Sigmoid colon (tissue), 7 donors: ENCODE data around the gene KDM6A. TPM values are rescaled to one million over a fixed set of nuclear protein-coding genes. Genes with fewer than 3 reads are reported as not detected.

Experiments
- DNase-seq: peaks from one replicate; pipeline ENCODE4 v3.0.0-alpha.2; 2019
- H3K27ac ChIP-seq, 4 donors: fragments of 200-600 bp; sonication (generic); one replicate each; pipeline ENCODE4 v1.5.1; 2016 to 2019; ENCODE audit warnings: mild to moderate bottlenecking in 1 of 4
- H3K27me3 ChIP-seq, 3 donors: fragments of 200-600 bp; sonication (generic); one replicate each; pipeline ENCODE4 v1.5.1; 2019; ENCODE audit warnings: mild to moderate bottlenecking in 1 of 3
- H3K36me3 ChIP-seq, 4 donors: fragments of 200-600 bp; sonication (generic); one replicate each; pipeline ENCODE4 v1.5.1; 2016 to 2019
- H3K4me1 ChIP-seq, 4 donors: fragments of 200-600 bp; sonication (generic); one replicate each; pipeline ENCODE4 v1.5.1; 2017 to 2019
- H3K4me3 ChIP-seq, 4 donors: fragments of 200-600 bp; sonication (generic); one replicate each; pipeline ENCODE4 v1.5.1; 2017 to 2019; ENCODE audit warnings: mild to moderate bottlenecking in 2 of 4, moderate library complexity in 1 of 4
- H3K9me3 ChIP-seq, 4 donors: fragments of 200-600 bp in 3 of 4; sonication (generic) in 3 of 4; one replicate each; pipeline versions ENCODE4 v1.5.1 to v1.6.1; 2013 to 2019
- EP300 ChIP-seq, 4 donors: sonication (generic); formaldehyde crosslinking; IDR thresholded peaks; one replicate each; pipeline ENCODE4 v1.6.1; 2017; ENCODE audit warnings: antibody characterized with exemption in 4 of 4
- POLR2A ChIP-seq, 2 donors: fragments of 450-650 bp; IDR thresholded peaks; one replicate each; pipeline ENCODE4 v1.6.1; 2016; ENCODE audit warnings: antibody characterized with exemption in 2 of 2, mild to moderate bottlenecking in 2 of 2, moderate library complexity in 2 of 2
- POLR2AphosphoS5 ChIP-seq, 4 donors: sonication (generic); formaldehyde crosslinking; IDR thresholded peaks; one replicate each; pipeline ENCODE4 v1.6.1; 2017; ENCODE audit warnings: antibody characterized with exemption in 4 of 4
- WGBS, 2 donors: extraction: QIAGEN DNeasy Blood & Tissue Kit; methylation state at CpG; one replicate each; pipeline ENCODE4 v1.1.7; 2013; 5-methylcytosine and 5-hydroxymethylcytosine counted together
- intact Hi-C: fragments of 100-400 bp; cut with DNase I; formaldehyde crosslinking; loops from one replicate; pipeline ENCODE4 v1.15.1; 2023
- polyA plus RNA-seq, 3 donors: library from polyadenylated mRNA; stranded (reverse); fragments of 200-250 nt; gene quantifications; one replicate each; pipeline ENCODE4 v1.2.3, GENCODE V29; 2013
- total RNA-seq, 4 donors: library from RNA; depleted of rRNA; stranded (reverse); fragments of >200 nt; gene quantifications; one replicate each; pipeline ENCODE4 v1.1.0, GENCODE V29; 2016
- TF ChIP-seq, protein P1 (sequence below), 4 experiments: fragments of 450-650 bp in 3 of 4; fragments of 200-600 bp in 1 of 4; IDR thresholded peaks; one replicate each; pipeline ENCODE4 v1.5.1; 2016 to 2019; ENCODE audit warnings: antibody characterized with exemption in 4 of 4, mild to moderate bottlenecking in 3 of 4, moderate library complexity in 2 of 4
- donor health status: healthy with polysubstance abuse.
- donor health status: Bipolar disorder and iron deficiency.
- donor health status: healthy.

KDM6A gene
- total and polyA plus RNA-seq, 7 donors = 8.6 to 35.7 (median 17.9) TPM

DNA sequence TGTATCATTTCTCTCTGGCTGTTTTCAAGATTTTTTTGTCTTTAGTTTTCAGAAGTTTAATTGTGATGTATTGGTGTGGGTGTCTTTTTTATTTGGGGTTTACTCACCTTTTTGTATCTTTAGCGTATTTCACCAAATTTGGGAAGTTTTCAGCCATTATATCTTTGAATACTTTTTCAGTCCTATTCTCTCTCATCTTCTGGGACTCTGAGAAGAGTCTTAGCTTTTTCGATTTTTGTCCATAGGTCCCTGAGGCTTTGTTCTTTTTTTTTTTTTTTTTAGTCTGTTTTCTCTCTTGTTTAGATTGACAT, 23.8 kb downstream of the KDM6A start:
- WGBS, 2 donors = 94 to 97% methylated on average over 2 of the region's 2 CpGs
- no peak for DNase-seq
- intact Hi-C loops = no loop called here

DNA sequence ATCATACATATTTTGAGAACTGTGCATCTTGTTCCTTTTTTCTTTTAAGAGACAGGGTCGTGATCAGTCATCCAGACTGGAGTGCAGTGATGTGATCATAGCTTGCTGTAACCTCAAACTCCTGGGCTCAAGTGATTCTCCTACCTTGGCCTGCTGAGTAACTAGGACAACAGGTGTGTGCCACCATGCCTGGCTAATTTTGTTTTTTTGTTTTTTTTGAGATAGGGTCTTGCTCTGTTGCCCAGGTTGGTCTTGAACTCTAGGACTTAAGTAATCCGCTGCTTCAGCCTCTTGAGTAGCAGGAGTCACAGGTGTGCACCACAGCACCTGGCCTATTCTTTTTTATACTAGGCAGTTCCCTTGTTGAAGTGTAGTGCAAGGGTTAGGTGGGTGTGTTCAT, 24.6 kb downstream of the KDM6A start:
- H3K4me3 ChIP-seq = no peak overlapping the region
- no peak overlapping the region for H3K27ac ChIP-seq
- no peaks in the 10 kb centered on the region for H3K36me3 ChIP-seq
- H3K4me1 ChIP-seq = peaks cover 0 to 26% (median 7%) of the 10 kb centered on the region in 4 donors
- H3K27me3 ChIP-seq = no peaks in the 10 kb centered on the region
- H3K9me3 ChIP-seq = peaks cover 0 to 4% (median 0%) of the 10 kb centered on the region in 4 donors
- no peak for DNase-seq
- intact Hi-C loops = no loop called here
- WGBS, 2 donors = 77 to 96% methylated on average over 2 of the region's 2 CpGs
- TF ChIP-seq POLR2AphosphoS5 (IDR thresholded peaks at IDR 0.05) (no peak), POLR2A (IDR thresholded peaks at IDR 0.05) (no peak), EP300 (IDR thresholded peaks at IDR 0.05) (no peak)
- TF ChIP-seq, protein P1, sequence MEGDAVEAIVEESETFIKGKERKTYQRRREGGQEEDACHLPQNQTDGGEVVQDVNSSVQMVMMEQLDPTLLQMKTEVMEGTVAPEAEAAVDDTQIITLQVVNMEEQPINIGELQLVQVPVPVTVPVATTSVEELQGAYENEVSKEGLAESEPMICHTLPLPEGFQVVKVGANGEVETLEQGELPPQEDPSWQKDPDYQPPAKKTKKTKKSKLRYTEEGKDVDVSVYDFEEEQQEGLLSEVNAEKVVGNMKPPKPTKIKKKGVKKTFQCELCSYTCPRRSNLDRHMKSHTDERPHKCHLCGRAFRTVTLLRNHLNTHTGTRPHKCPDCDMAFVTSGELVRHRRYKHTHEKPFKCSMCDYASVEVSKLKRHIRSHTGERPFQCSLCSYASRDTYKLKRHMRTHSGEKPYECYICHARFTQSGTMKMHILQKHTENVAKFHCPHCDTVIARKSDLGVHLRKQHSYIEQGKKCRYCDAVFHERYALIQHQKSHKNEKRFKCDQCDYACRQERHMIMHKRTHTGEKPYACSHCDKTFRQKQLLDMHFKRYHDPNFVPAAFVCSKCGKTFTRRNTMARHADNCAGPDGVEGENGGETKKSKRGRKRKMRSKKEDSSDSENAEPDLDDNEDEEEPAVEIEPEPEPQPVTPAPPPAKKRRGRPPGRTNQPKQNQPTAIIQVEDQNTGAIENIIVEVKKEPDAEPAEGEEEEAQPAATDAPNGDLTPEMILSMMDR (IDR thresholded peaks at IDR 0.05) = no peak

More for the DNA sequence above, 23.8 kb downstream of the KDM6A start:
- Histone ChIP-seq H3K36me3 (no peaks in the 10 kb centered on the region), H3K4me3 (no peak overlapping the region), H3K27ac (no peak overlapping the region), H3K4me1 (peaks cover 0 to 28% (median 7%) of the 10 kb centered on the region in 4 donors), H3K27me3 (no peaks in the 10 kb centered on the region), H3K9me3 (peaks cover 0 to 4% (median 0%) of the 10 kb centered on the region in 4 donors)
- TF ChIP-seq, protein P1 (IDR thresholded peaks at IDR 0.05) = no peak
- TF ChIP-seq POLR2A (IDR thresholded peaks at IDR 0.05) = no peak

DNA sequence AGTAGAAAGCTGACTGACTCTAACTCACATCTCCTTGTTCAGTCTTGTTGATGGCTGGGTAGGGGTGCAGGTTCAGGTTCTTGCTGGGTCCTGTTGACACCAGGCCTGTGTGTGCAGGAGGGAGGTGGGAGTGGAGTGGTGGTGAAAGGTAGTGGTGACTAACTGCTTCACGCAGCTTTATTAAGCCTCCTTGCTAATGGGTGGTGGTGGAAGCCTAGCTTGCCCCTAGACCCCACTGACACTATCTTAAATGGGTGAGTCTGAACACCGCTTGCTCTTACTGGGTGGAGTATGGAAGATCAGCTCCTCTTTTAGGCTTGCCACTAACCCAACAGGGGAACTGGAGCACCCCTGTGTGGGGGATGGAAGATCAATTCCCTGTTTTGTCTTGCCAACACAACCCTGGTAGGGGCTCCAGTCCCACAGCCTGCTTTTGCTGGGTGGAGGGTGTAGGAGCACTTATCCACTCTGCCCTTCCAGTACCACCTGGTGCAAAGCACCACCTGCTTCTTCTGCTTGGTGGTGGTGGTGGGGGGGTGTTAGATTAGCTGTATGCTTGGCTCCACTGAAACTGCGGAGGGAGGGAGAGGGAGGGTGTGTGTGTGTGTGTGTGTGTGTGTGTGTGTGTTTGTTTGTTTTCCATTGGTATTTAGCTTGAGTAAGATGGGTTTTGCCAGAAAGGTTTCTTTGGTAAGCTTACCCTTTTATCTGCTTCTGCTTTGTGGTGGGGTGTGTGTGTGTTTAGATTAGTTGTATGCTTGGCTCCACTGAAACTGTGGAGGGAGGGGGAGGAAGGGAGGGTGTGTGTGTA, 25.6 kb downstream of the KDM6A start:
- no peak for TF ChIP-seq POLR2A (IDR thresholded peaks at IDR 0.05)
- no peak for TF ChIP-seq EP300 (IDR thresholded peaks at IDR 0.05)
- TF ChIP-seq POLR2AphosphoS5 (IDR thresholded peaks at IDR 0.05) = no peak
- TF ChIP-seq, protein P1 (IDR thresholded peaks at IDR 0.05) = no peak
- WGBS, 2 donors = 73 to 81% methylated on average over 3 of the region's 3 CpGs

DNA sequence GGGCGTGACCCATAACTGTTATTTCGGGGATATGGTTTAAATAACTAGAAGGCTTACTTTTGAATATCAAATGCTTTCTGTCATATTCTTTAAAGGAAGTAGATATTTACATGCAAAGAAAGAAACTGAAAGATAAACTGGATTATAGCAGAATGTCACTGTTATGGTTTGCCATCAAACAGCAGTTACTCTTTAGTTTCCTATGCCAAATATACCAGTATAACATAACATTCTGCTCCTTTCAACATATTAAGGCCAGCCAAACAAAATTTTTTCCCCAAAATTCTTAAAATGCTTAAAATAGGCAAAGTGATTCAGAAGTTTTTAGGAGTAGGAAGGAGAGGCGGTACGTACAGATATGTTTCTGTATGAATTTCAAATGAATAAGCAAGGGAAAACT, 27.0 kb downstream of the KDM6A start:
- H3K27ac ChIP-seq = no peak overlapping the region
- H3K4me3 ChIP-seq = no peak overlapping the region
- H3K4me1 ChIP-seq = peaks cover 0 to 39% (median 13%) of the 10 kb centered on the region in 4 donors
- H3K36me3 ChIP-seq = no peaks in the 10 kb centered on the region
- intact Hi-C loops = no loop called here
- H3K27me3 ChIP-seq = no peaks in the 10 kb centered on the region
- H3K9me3 ChIP-seq = peaks cover 0 to 4% (median 0%) of the 10 kb centered on the region in 4 donors
- DNase-seq = no peak
- 61 to 78% methylated on average over 4 of the region's 4 CpGs for WGBS, 2 donors
- TF ChIP-seq POLR2A (IDR thresholded peaks at IDR 0.05) = no peak
- TF ChIP-seq EP300 (IDR thresholded peaks at IDR 0.05) = no peak
- no peak for TF ChIP-seq POLR2AphosphoS5 (IDR thresholded peaks at IDR 0.05)
- TF ChIP-seq, protein P1 (IDR thresholded peaks at IDR 0.05) = no peak

More for the DNA sequence above, 25.6 kb downstream of the KDM6A start:
- Histone ChIP-seq H3K4me3 (no peak overlapping the region), H3K36me3 (no peaks in the 10 kb centered on the region), H3K27me3 (no peaks in the 10 kb centered on the region), H3K4me1 (peaks cover 0 to 26% (median 8%) of the 10 kb centered on the region in 4 donors), H3K27ac (no peak overlapping the region), H3K9me3 (peaks cover 0 to 4% (median 0%) of the 10 kb centered on the region in 4 donors)
- intact Hi-C loops = no loop called here
- DNase-seq = no peak
